D721Med (cell line): ENCODE results near the gene PCDHB11.
"Not testable (repeated sequence)": the region's sequence is repeated elsewhere in the genome, so short reads cannot be mapped to it uniquely, and the experiment has no call there.

ENCODE experiments used
- DNase-seq: peaks from one replicate; pipeline ENCODE4 v3.0.0; 2011; ENCODE audit warnings: low spot score; ENCODE audit not compliant: insufficient read length
- FAIRE-seq: peaks from 2 replicates; lab custom pipeline; 2011; peaks lifted over from hg19 to GRCh38; lab: Jason Lieb, UNC
- CTCF ChIP-seq: IDR thresholded peaks from 2 replicates; pipeline ENCODE4 v1.5.1; 2012; ENCODE audit warnings: mild to moderate bottlenecking, control low read depth; ENCODE audit not compliant: insufficient read depth; ENCODE audit errors: missing control alignments

PCDHB11 gene

GRCh38 chr5:141172381-141173204, 26.8 kb upstream of the PCDHB11 start, which contains the start of gene PCDHB7:
Gene PCDHB7, plus strand, starts transcription at chr5:141172644. Its CDS starts 192 bp downstream, at chr5:141172836.
- TF ChIP-seq CTCF: peak; percentile 54
- peak; percentile 53 for FAIRE-seq
- DNase-seq: no peak

- not testable (repeated sequence) for DNase-seq, FAIRE-seq
These were observed 24.9 kb upstream of the PCDHB11 start for GRCh38 chr5:141174291-141175104.

- DNase-seq: no peak
- FAIRE-seq: no peak
- TF ChIP-seq CTCF: no peak
These were observed 23.5 kb upstream of the PCDHB11 start for GRCh38 chr5:141175933-141176332.

- DNase-seq: peak; percentile 52
- not testable (repeated sequence) for FAIRE-seq
These were observed 21.7 kb upstream of the PCDHB11 start, which contains the start of gene PCDHB8 for GRCh38 chr5:141177577-141178191. Gene PCDHB8, plus strand, starts transcription at chr5:141177790. Its CDS starts 245 bp downstream, at chr5:141178035.

GRCh38 chr5:141179371-141179770, 20.1 kb upstream of the PCDHB11 start:
- not testable (repeated sequence) for FAIRE-seq, DNase-seq

GRCh38 chr5:141179876-141180275, 19.6 kb upstream of the PCDHB11 start:
- FAIRE-seq, DNase-seq: not testable (repeated sequence)

GRCh38 chr5:141180313-141180712, 19.1 kb upstream of the PCDHB11 start:
- FAIRE-seq: no peak
- no peak for TF ChIP-seq CTCF
- no peak for DNase-seq

GRCh38 chr5:141182248-141182647, 17.2 kb upstream of the PCDHB11 start, which contains the start of gene PCDHB16:
Gene PCDHB16, plus strand, starts transcription at chr5:141182387. Its CDS starts 173 bp downstream, at chr5:141182560.
- FAIRE-seq (peak; percentile 95), DNase-seq (no peak)
- TF ChIP-seq CTCF: peak; percentile 89

- not testable (repeated sequence) for FAIRE-seq, DNase-seq
These were observed 15.1 kb upstream of the PCDHB11 start for GRCh38 chr5:141184117-141184855.
